ENCODE measurements around the gene ANKRD44.
"Not testable (repeated sequence)": the region's sequence is repeated elsewhere in the genome, so short reads cannot be mapped to it uniquely, and the experiment has no call there.

Gene ANKRD44

GRCh38 chr2:197071213-197071612 lies 239.4 kb downstream of the ANKRD44 start:
- DNase-seq = no peak

- no peak for DNase-seq
These were observed 240.6 kb downstream of the ANKRD44 start for GRCh38 chr2:197069958-197070357.

- DNase-seq = not testable (repeated sequence)
These were observed 248.0 kb downstream of the ANKRD44 start for GRCh38 chr2:197062574-197062973.

GRCh38 chr2:197059477-197059876 lies 251.1 kb downstream of the ANKRD44 start:
- no peak for DNase-seq

GRCh38 chr2:197058777-197059300 lies 251.7 kb downstream of the ANKRD44 start:
- no peak for DNase-seq

GRCh38 chr2:197057959-197058358 lies 252.6 kb downstream of the ANKRD44 start:
- DNase-seq = no peak

GRCh38 chr2:197055045-197055444 lies 255.5 kb downstream of the ANKRD44 start:
- DNase-seq = no peak

- no peak for DNase-seq
These were observed 256.1 kb downstream of the ANKRD44 start for GRCh38 chr2:197054437-197054836.

- no peak for DNase-seq
These were observed 258.2 kb downstream of the ANKRD44 start for GRCh38 chr2:197052356-197052755.

GRCh38 chr2:197045115-197045514 lies 265.5 kb downstream of the ANKRD44 start:
- no peak for DNase-seq

GRCh38 chr2:197042739-197043196 lies 267.8 kb downstream of the ANKRD44 start:
- no peak for DNase-seq

- DNase-seq = no peak
These were observed 272.6 kb downstream of the ANKRD44 start for GRCh38 chr2:197037863-197038398.

GRCh38 chr2:197035002-197035401 lies 275.6 kb downstream of the ANKRD44 start:
- no peak for DNase-seq

- DNase-seq = no peak
These were observed 276.3 kb downstream of the ANKRD44 start for GRCh38 chr2:197034292-197034691.

GRCh38 chr2:197033222-197033621 lies 277.4 kb downstream of the ANKRD44 start:
- no peak for DNase-seq

- DNase-seq = no peak
These were observed 278.8 kb downstream of the ANKRD44 start for GRCh38 chr2:197031803-197032202.

GRCh38 chr2:197030090-197030489 lies 280.5 kb downstream of the ANKRD44 start:
- DNase-seq = no peak

- DNase-seq = no peak
These were observed 281.9 kb downstream of the ANKRD44 start for GRCh38 chr2:197028633-197029032.

GRCh38 chr2:197028230-197028629 lies 282.4 kb downstream of the ANKRD44 start:
- no peak for DNase-seq

- no peak for DNase-seq
These were observed 286.4 kb downstream of the ANKRD44 start for GRCh38 chr2:197024206-197024605.

- not testable (repeated sequence) for DNase-seq
These were observed 289.7 kb downstream of the ANKRD44 start for GRCh38 chr2:197020921-197021320.

GRCh38 chr2:197013098-197013497 lies 297.5 kb downstream of the ANKRD44 start:
- DNase-seq = no peak

- no peak for DNase-seq
These were observed 298.6 kb downstream of the ANKRD44 start for GRCh38 chr2:197011801-197012641.

GRCh38 chr2:197011021-197011417 lies 299.6 kb downstream of the ANKRD44 start:
- DNase-seq = no peak
